ENCODE data around the gene SERGEF. TPM values are rescaled to one million over a fixed set of nuclear protein-coding genes. Genes with fewer than 3 reads are reported as not detected.

SERGEF gene
- total RNA-seq, 1 experiment from 2014 or later: 28.7 TPM

DNA sequence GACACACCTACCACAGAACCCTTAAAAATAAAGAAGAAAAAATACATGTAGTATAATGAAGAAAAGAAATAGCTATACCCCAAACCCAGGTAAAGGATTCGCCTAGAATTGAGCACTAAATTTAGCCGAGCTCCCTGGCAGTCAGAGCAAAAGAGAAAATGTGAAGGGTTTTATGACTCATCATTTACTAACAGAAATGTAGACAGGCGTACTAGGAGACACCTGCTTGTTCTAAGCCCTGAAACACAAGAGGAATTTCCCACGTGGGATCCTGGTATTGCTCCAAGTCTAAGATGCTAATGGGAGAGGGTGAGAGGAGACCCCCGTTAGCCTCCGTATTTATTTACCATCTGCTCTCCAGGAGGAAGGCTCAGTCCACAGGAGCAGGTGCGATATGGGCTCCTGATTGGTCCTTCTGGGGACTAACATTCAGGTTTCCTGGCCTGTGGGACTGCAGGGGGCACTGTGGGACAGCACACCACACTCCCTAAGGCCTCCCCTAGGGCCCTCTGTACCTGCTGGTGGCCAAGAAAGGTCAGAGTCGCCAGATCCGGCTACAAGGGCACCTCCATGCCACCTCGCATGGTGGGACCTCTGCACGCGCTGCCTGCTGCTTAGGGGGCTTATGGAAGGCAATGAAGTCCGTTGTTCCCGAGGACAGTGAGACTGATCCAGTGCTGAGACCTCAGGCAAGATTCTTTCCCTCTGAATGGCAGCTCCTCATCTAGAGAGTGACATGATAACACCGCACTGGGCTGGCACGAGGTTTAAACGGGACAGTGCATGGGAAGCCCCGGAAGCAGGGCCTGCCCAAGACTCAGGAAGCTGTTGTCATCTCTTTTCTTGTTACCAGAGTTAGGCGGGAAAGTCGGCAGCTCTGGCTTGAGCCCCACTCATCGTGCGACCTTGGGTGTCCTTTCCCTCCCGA is 252.5 kb downstream of the SERGEF start:
- ChIA-PET POLR2A (ENCODE audit: unreplicated experiment) (interaction anchor here (0.7 kb wide), 1 partner anchor 16 kb away, joined by 3 read pairs; no protein-coding TSS in a partner anchor), CTCF (interaction anchor here (0.7 to 2.3 kb wide), 2 partner anchors 52 to 218 kb away, joined by 3 to 10 read pairs; no protein-coding TSS in a partner anchor)
- TF ChIP-seq CTCF (conservative IDR thresholded peaks at IDR 0.05) (peak; percentile 69), EZH2 (IDR thresholded peaks at IDR 0.05; ENCODE audit: low read depth) (no peak)
- H3K79me2 ChIP-seq (ENCODE audit: low read depth): no peaks in the 10 kb centered on the region
- no peak overlapping the region for H3K27ac ChIP-seq
- peak overlapping the region; percentile 37; the same call in 1 of the 2 replicates for H3K4me2 ChIP-seq
- H3K9me2 ChIP-seq (ENCODE audit: insufficient read depth): no peaks in the 10 kb centered on the region
- no TSS peak for BruUV-seq (replicated peaks)
- no peaks in the 10 kb centered on the region for H3K9me3 ChIP-seq (ENCODE audit: insufficient read depth, low read depth)
- peaks cover 21% of the 10 kb centered on the region for H3K27me3 ChIP-seq (ENCODE audit: insufficient read depth, low read depth)
- H3K36me3 ChIP-seq (ENCODE audit: low read depth): no peaks in the 10 kb centered on the region
- H4K20me1 ChIP-seq (ENCODE audit: insufficient read depth): no peaks in the 10 kb centered on the region
- no peaks in the 10 kb centered on the region for H3K4me1 ChIP-seq (replicated peaks; ENCODE audit: insufficient read depth)
- H3F3A ChIP-seq (ENCODE audit: insufficient read depth, low read depth): no peaks in the 10 kb centered on the region
- intact Hi-C loops (cut with micrococcal nuclease; ENCODE audit: unreplicated experiment): loop anchor here (1.0 to 5.0 kb wide), 3 partner anchors 52 to 218 kb away; no protein-coding TSS in a partner anchor
- no peak overlapping the region for H2AFZ ChIP-seq
- peak; percentile 41 to 57 for DNase-seq
- H3K4me3 ChIP-seq: no peak overlapping the region

- H3K27me3 ChIP-seq (ENCODE audit: insufficient read depth, low read depth): peaks cover 65% of the 10 kb centered on the region
- TF ChIP-seq EZH2 (IDR thresholded peaks at IDR 0.05; ENCODE audit: low read depth) (no peak), CTCF (conservative IDR thresholded peaks at IDR 0.05) (no peak)
- no peaks in the 10 kb centered on the region for H3K4me1 ChIP-seq (replicated peaks; ENCODE audit: insufficient read depth)
- ChIA-PET CTCF (no interaction called here), POLR2A (ENCODE audit: unreplicated experiment) (no interaction called here)
- H2AFZ ChIP-seq: no peak overlapping the region
- no peaks in the 10 kb centered on the region for H3K36me3 ChIP-seq (ENCODE audit: low read depth)
- no peaks in the 10 kb centered on the region for H3K79me2 ChIP-seq (ENCODE audit: low read depth)
- no peak for DNase-seq
- no peak overlapping the region for H3K27ac ChIP-seq
- H4K20me1 ChIP-seq (ENCODE audit: insufficient read depth): no peaks in the 10 kb centered on the region
- H3K9me2 ChIP-seq (ENCODE audit: insufficient read depth): no peaks in the 10 kb centered on the region
- H3F3A ChIP-seq (ENCODE audit: insufficient read depth, low read depth): no peaks in the 10 kb centered on the region
- no peak overlapping the region for H3K4me3 ChIP-seq
- no TSS peak for BruUV-seq (replicated peaks)
- H3K4me2 ChIP-seq: no peak overlapping the region
- no peaks in the 10 kb centered on the region for H3K9me3 ChIP-seq (ENCODE audit: insufficient read depth, low read depth)
- intact Hi-C loops (cut with micrococcal nuclease; ENCODE audit: unreplicated experiment): no loop called here
Measured at GRCh38 chr11:17755891-17756290, 257.0 kb downstream of the SERGEF start.

DNA sequence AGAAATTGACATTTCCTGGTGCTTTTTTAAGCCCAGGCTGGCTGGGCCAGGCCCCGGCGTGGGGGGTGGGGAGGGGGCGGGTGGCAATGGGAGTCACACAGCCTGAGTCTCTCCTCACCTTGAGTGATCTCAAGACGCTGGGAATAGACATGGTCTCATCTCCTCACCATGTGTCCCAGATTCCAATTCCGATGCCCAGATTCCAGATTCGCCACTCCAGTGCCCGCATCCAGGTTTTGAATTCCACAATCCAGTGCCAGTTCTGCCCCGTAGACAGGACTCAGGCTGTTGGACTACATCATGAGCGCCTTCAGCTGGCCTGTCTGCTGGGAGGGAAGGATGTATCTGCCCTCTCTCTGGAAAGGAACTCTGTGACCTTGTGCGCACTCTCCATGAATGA is 259.2 kb downstream of the SERGEF start:
- TF ChIP-seq EZH2 (IDR thresholded peaks at IDR 0.05; ENCODE audit: low read depth) (no peak), CTCF (conservative IDR thresholded peaks at IDR 0.05) (no peak)
- BruUV-seq (replicated peaks): no TSS peak
- Histone ChIP-seq H3K79me2 (ENCODE audit: low read depth) (no peaks in the 10 kb centered on the region), H3F3A (ENCODE audit: insufficient read depth, low read depth) (no peaks in the 10 kb centered on the region), H3K4me1 (replicated peaks; ENCODE audit: insufficient read depth) (no peaks in the 10 kb centered on the region), H3K27me3 (ENCODE audit: insufficient read depth, low read depth) (peaks cover 82% of the 10 kb centered on the region), H3K9me3 (ENCODE audit: insufficient read depth, low read depth) (no peaks in the 10 kb centered on the region), H3K27ac (no peak overlapping the region), H3K4me3 (no peak overlapping the region), H3K4me2 (no peak overlapping the region), H4K20me1 (ENCODE audit: insufficient read depth) (no peaks in the 10 kb centered on the region), H2AFZ (no peak overlapping the region), H3K9me2 (ENCODE audit: insufficient read depth) (no peaks in the 10 kb centered on the region), H3K36me3 (ENCODE audit: low read depth) (no peaks in the 10 kb centered on the region)
- no peak for DNase-seq
- CTCF ChIA-PET: no interaction called here
- POLR2A ChIA-PET (ENCODE audit: unreplicated experiment): no interaction called here
- intact Hi-C loops (cut with micrococcal nuclease; ENCODE audit: unreplicated experiment): no loop called here

Data from PC-9 (cell line).